ENCODE measurements around the gene CYFIP2. TPM values are rescaled to one million over a fixed set of nuclear protein-coding genes. Genes with fewer than 3 reads are reported as not detected.

CYFIP2 gene
- total and polyA plus RNA-seq, 11 donors, result 23.2 to 62.7 (median 37.4) TPM

DNA sequence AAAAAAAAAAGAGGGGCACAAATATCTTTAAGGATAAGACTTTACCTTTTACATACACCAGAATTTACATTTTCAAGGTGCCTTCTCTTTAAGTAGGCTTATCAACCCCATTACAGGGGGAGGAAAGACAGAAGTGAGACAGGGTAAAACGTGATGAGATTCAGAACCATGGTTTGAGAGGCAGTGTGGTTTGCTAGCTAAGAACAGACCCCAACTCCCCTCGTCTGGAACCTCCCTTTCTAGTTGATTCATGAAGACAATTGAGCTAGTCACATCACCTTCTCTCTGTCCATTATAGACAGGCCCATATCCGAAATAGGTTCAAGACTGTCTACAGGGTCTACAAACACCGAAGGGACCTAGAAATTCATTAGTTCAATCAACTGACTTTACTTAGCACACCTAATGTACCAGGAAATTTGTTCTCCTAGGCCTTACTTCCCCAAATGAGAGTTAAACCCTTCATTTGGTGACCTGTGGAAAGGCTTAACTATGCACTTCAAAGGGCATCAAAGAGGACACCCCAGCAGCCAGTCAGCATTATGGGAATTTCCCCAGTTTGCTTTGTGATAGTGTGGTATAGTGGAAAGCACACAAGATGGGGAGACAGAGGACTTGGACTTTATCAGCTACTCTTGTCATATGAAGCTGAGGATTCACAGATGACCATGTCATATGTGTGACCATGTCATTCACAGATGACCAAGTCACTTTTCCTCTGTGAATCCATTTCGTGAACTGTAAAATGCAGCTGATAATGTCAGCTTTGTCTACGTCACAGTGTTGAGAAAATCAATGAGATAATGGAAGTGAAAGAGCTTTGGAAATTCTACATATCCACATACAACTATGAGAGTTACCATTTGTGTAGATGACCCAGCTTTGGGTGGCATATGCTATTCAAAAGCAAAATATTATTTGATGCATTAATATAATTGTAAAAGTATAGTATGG is 40.2 kb upstream of the CYFIP2 start:
- intact Hi-C loops (cut with DNase I), result no loop called here
- H3K4me1 ChIP-seq, result peaks cover 0 to 9% (median 0%) of the 10 kb centered on the region in 12 donors
- WGBS, 4 donors, result 68 to 80% (median 75%) methylated on average over 6 of the region's 6 CpGs
- ATAC-seq (no peak), DNase-seq (no peak)
- no peak for TF ChIP-seq POLR2A (IDR thresholded peaks at IDR 0.05)
- TF ChIP-seq, protein P1, sequence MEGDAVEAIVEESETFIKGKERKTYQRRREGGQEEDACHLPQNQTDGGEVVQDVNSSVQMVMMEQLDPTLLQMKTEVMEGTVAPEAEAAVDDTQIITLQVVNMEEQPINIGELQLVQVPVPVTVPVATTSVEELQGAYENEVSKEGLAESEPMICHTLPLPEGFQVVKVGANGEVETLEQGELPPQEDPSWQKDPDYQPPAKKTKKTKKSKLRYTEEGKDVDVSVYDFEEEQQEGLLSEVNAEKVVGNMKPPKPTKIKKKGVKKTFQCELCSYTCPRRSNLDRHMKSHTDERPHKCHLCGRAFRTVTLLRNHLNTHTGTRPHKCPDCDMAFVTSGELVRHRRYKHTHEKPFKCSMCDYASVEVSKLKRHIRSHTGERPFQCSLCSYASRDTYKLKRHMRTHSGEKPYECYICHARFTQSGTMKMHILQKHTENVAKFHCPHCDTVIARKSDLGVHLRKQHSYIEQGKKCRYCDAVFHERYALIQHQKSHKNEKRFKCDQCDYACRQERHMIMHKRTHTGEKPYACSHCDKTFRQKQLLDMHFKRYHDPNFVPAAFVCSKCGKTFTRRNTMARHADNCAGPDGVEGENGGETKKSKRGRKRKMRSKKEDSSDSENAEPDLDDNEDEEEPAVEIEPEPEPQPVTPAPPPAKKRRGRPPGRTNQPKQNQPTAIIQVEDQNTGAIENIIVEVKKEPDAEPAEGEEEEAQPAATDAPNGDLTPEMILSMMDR (IDR thresholded peaks at IDR 0.05), result no peak
- no peak overlapping the region for H3K4me3 ChIP-seq
- peak overlapping the region in 1 of 12 donors; percentile 2 for H3K27ac ChIP-seq
- H3K36me3 ChIP-seq, result no peaks in the 10 kb centered on the region
- no peaks in the 10 kb centered on the region for H3K27me3 ChIP-seq
- no peaks in the 10 kb centered on the region for H3K9me3 ChIP-seq

DNA sequence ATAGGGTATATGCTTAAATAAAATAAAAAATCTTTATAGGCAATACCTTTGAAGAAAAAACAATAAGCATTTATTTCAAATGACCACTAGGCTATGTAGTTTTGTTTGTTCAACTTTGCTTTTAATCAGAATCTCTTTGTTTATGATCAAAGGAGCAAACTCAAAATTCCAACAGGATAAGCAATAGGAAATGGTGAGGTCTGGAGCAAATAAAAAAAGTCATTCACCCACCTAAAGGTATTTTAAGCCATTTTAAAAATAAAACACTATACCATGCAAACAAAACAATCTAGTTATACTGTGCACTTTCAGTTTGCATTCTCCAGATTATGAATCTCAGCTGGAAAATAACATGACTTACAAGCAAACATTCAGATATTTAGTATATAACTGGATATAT is 35.3 kb upstream of the CYFIP2 start:
- DNase-seq (no peak), ATAC-seq (no peak)
- Histone ChIP-seq H3K36me3 (peaks cover 0 to 8% (median 0%) of the 10 kb centered on the region in 9 donors), H3K4me3 (no peak overlapping the region), H3K27ac (no peak overlapping the region), H3K27me3 (no peaks in the 10 kb centered on the region), H3K9me3 (no peaks in the 10 kb centered on the region), H3K4me1 (no peaks in the 10 kb centered on the region)
- intact Hi-C loops (cut with DNase I), result no loop called here
- TF ChIP-seq POLR2A (IDR thresholded peaks at IDR 0.05), result no peak
- TF ChIP-seq, protein P1 (IDR thresholded peaks at IDR 0.05), result no peak

DNA sequence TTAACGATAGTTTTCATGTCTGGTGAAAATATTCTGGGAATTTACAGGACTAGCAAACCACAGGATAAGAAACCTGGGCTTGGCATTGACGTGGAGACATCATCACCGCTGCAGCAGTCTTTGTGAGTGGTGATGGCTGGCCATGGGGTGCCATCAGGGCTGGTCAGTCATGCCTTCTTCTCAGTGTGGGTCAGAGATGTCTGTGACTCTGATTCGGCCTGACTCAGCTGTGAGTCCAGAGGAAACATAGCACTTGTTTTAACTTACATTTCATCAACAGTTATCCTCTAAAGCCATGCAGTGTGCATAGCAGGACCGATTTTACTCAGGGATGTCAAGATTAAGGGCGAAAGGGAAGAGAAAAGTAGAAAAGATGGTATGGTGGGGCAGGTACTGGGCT is 33.2 kb upstream of the CYFIP2 start:
- DNase-seq (no peak), ATAC-seq (no peak)
- Histone ChIP-seq H3K9me3 (no peaks in the 10 kb centered on the region), H3K27me3 (no peaks in the 10 kb centered on the region), H3K4me1 (no peaks in the 10 kb centered on the region), H3K36me3 (peaks cover 0 to 11% (median 0%) of the 10 kb centered on the region in 9 donors), H3K4me3 (no peak overlapping the region), H3K27ac (no peak overlapping the region)
- WGBS, 4 donors, result 65 to 73% (median 71%) methylated on average over 6 of the region's 6 CpGs
- TF ChIP-seq, protein P1 (IDR thresholded peaks at IDR 0.05), result no peak
- no peak for TF ChIP-seq POLR2A (IDR thresholded peaks at IDR 0.05)
- intact Hi-C loops (cut with DNase I), result no loop called here

DNA sequence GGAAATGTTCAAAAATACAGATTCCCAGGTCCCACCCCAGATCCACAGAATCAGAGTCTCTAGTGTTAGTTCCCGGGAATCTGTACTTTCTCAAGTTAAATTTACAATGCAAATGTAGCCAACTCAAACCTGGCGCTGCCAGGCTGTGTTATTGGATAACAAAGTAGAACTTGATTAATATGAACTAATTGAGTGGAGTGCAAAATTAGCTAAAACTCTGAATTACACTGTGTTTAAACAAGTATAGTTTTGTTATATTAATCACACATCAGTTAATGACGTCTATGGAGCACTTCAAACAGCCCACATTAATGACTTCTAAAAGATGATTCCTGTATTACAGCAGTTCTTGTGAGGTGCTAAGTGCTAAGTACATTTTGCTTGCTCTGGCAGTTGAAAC is 32.4 kb upstream of the CYFIP2 start:
- H3K27me3 ChIP-seq, result no peaks in the 10 kb centered on the region
- DNase-seq, result no peak

More for the DNA sequence above, 32.4 kb upstream of the CYFIP2 start:
- WGBS, 4 donors, result 89 to 92% (median 90%) methylated on average over 3 of the region's 3 CpGs
- TF ChIP-seq, protein P1 (IDR thresholded peaks at IDR 0.05), result no peak
- TF ChIP-seq POLR2A (IDR thresholded peaks at IDR 0.05), result no peak
- Histone ChIP-seq H3K9me3 (no peaks in the 10 kb centered on the region), H3K36me3 (peaks cover 0 to 11% (median 0%) of the 10 kb centered on the region in 9 donors), H3K4me1 (no peaks in the 10 kb centered on the region), H3K4me3 (no peak overlapping the region), H3K27ac (no peak overlapping the region)
- ATAC-seq, result no peak
- intact Hi-C loops (cut with DNase I), result no loop called here
